ENCODE results near the gene FAT4. TPM values are rescaled to one million over a fixed set of nuclear protein-coding genes. Genes with fewer than 3 reads are reported as not detected.
A peak's percentile ranks its signal among the peaks of the same experiment; 100 is the strongest.

FAT4 gene
- total RNA-seq, 1 experiment from 2014 or later, result 6.6 TPM

DNA sequence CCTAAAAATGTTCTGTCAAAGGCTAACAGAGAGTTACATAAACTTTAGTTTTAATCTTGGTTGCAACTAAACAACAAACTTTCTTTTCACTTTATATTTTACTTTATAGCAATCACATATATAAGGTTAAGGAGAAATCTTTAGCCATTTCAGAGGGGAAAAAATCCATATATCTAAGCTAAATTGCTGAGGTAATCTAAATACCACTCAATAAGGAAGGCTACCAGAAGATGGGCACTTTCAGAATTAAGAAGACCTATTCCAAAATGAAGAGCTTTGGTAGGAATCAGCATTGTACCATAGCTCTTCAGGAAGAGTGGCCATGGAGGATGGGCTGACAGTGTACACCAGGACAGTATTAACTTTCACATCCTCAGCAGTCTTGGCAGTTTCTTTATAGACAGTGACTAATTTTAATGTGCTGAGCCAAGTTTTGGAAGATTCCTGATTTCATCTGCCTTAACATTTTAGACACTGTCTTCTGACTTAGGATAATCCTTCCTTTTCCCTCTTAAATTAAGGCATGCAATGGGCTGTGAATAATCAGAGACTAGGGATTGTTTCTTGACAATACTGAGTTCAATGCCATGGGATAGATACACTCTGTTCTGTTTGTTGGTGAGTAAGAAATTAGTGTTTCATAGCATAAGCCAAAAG lies 7.1 kb downstream of the FAT4 start:
- Mint-ChIP-seq H3K27me3 (ENCODE audit: insufficient read depth, unreplicated experiment) (no peaks in the 10 kb centered on the region), H3K36me3 (ENCODE audit: insufficient read depth, unreplicated experiment) (no peaks in the 10 kb centered on the region), H3K4me3 (ENCODE audit: unreplicated experiment) (peak overlapping the region; percentile 61), H3K9me3 (ENCODE audit: unreplicated experiment) (no peaks in the 10 kb centered on the region), H3K27ac (ENCODE audit: low read depth, unreplicated experiment) (peak overlapping the region; percentile 79), H3K4me1 (ENCODE audit: insufficient read depth, unreplicated experiment) (peaks cover 38% of the 10 kb centered on the region)
- intact Hi-C loops (cut with micrococcal nuclease), result loop anchor here (2.0 kb wide), 1 partner anchor 47 kb away; no protein-coding TSS in a partner anchor
- POLR2A ChIA-PET, result interaction anchor here (0.7 to 4.6 kb wide), 10 partner anchors 7 to 414 kb away, joined by 3 to 32 read pairs (median 7); partner anchors contain the start of gene FAT4
- BruUV-seq (replicated peaks), result no TSS peak
- TF ChIP-seq, protein P1, sequence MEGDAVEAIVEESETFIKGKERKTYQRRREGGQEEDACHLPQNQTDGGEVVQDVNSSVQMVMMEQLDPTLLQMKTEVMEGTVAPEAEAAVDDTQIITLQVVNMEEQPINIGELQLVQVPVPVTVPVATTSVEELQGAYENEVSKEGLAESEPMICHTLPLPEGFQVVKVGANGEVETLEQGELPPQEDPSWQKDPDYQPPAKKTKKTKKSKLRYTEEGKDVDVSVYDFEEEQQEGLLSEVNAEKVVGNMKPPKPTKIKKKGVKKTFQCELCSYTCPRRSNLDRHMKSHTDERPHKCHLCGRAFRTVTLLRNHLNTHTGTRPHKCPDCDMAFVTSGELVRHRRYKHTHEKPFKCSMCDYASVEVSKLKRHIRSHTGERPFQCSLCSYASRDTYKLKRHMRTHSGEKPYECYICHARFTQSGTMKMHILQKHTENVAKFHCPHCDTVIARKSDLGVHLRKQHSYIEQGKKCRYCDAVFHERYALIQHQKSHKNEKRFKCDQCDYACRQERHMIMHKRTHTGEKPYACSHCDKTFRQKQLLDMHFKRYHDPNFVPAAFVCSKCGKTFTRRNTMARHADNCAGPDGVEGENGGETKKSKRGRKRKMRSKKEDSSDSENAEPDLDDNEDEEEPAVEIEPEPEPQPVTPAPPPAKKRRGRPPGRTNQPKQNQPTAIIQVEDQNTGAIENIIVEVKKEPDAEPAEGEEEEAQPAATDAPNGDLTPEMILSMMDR (IDR thresholded peaks at IDR 0.05; ENCODE audit: unreplicated experiment), result no peak
- CTCF ChIA-PET, result interaction anchor here (0.9 to 1.6 kb wide), 6 partner anchors 8 to 419 kb away, joined by 3 to 5 read pairs (median 3); no protein-coding TSS in a partner anchor
- peak; percentile 67 for DNase-seq (ENCODE audit: unreplicated experiment)

DNA sequence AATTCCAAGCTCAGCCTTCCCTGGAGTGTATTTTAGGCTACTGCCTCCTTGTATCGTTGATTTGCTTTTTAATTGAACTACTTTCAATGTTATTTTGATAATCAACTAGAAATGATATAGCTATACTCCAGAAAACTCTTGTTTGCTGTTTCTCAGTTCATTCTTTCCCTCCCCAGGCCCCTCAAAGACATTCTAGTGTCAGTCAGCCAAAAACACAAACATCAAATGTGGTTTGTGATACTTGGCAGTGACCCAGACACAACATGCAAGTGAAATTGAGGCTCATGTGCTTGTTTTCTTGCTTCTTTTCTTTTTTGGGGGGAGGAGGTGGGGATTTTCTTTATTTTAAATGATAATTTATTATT lies 7.6 kb downstream of the FAT4 start:
- BruUV-seq (replicated peaks), result no TSS peak
- Mint-ChIP-seq H3K36me3 (ENCODE audit: insufficient read depth, unreplicated experiment) (no peaks in the 10 kb centered on the region), H3K27me3 (ENCODE audit: insufficient read depth, unreplicated experiment) (no peaks in the 10 kb centered on the region), H3K9me3 (ENCODE audit: unreplicated experiment) (no peaks in the 10 kb centered on the region), H3K4me3 (ENCODE audit: unreplicated experiment) (peak overlapping the region; percentile 61), H3K27ac (ENCODE audit: low read depth, unreplicated experiment) (peak overlapping the region; percentile 79), H3K4me1 (ENCODE audit: insufficient read depth, unreplicated experiment) (peaks cover 42% of the 10 kb centered on the region)
- TF ChIP-seq, protein P1 (IDR thresholded peaks at IDR 0.05; ENCODE audit: unreplicated experiment), result no peak
- intact Hi-C loops (cut with micrococcal nuclease), result loop anchor here (2.0 kb wide), 1 partner anchor 46 kb away; no protein-coding TSS in a partner anchor
- CTCF ChIA-PET, result interaction anchor here (0.9 to 1.6 kb wide), 5 partner anchors 9 to 419 kb away, joined by 3 to 5 read pairs (median 3); no protein-coding TSS in a partner anchor
- DNase-seq (ENCODE audit: unreplicated experiment), result peak; percentile 78
- POLR2A ChIA-PET, result interaction anchor here (0.7 to 4.6 kb wide), 10 partner anchors 8 to 413 kb away, joined by 3 to 32 read pairs (median 7); partner anchors contain the start of gene FAT4

DNA sequence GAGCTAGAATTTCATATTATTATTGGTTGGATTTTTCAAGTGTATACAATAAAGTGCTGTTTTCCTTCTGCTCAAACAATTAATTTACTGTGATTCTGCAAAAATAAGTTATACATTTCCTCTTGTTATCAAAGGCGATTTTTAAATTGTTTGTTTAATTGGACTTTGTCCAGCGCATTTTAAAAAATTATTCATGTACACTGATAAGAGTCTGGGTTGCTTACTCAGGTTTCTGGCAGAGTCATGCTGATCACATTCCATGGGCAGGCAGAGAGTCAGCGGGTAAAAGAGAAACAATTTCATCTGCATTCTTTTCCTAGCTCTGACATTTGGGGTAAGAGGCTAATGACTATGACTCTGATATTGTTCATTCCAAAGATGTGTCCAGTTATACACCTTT lies 8.9 kb downstream of the FAT4 start:
- intact Hi-C loops (cut with micrococcal nuclease), result loop anchor here (2.0 kb wide), 1 partner anchor 45 kb away; no protein-coding TSS in a partner anchor
- H3K36me3 Mint-ChIP-seq (ENCODE audit: insufficient read depth, unreplicated experiment), result no peaks in the 10 kb centered on the region
- TF ChIP-seq, protein P1 (IDR thresholded peaks at IDR 0.05; ENCODE audit: unreplicated experiment), result no peak
- H3K4me3 Mint-ChIP-seq (ENCODE audit: unreplicated experiment), result peak overlapping the region; percentile 49
- no peaks in the 10 kb centered on the region for H3K27me3 Mint-ChIP-seq (ENCODE audit: insufficient read depth, unreplicated experiment)
- ChIA-PET POLR2A (interaction anchor here (0.6 to 4.6 kb wide), 15 partner anchors 9 to 1827 kb away, joined by 3 to 32 read pairs (median 6); partner anchors contain the start of gene FAT4), CTCF (interaction anchor here (0.6 to 2.5 kb wide), 3 partner anchors 10 to 156 kb away, joined by 3 to 12 read pairs (median 3); partner anchors contain the start of gene FAT4)
- peak overlapping the region; percentile 72 for H3K27ac Mint-ChIP-seq (ENCODE audit: low read depth, unreplicated experiment)
- H3K9me3 Mint-ChIP-seq (ENCODE audit: unreplicated experiment), result no peaks in the 10 kb centered on the region
- peaks cover 41% of the 10 kb centered on the region for H3K4me1 Mint-ChIP-seq (ENCODE audit: insufficient read depth, unreplicated experiment)
- peak; percentile 55 for DNase-seq (ENCODE audit: unreplicated experiment)
- no TSS peak for BruUV-seq (replicated peaks)

DNA sequence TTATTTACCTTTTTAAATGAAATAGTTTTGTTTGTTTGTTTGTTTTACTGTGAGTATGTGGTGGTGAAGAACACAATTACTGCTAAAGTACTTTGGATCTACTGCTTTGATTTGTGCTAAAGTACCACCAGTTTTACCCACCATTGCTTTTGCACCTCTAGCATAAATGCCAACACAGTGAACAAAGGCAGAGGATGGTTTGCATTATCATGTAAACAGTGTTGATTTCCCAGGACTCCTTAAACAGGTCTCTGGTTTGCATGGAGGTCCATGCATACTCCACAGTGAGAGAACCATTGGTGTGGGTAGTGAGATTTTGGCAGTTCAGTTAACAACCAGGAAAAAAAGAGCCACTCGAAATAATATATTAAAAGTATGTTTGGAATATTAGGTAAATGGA lies 11.0 kb downstream of the FAT4 start:
- Mint-ChIP-seq H3K4me3 (ENCODE audit: unreplicated experiment) (no peak overlapping the region), H3K36me3 (ENCODE audit: insufficient read depth, unreplicated experiment) (no peaks in the 10 kb centered on the region), H3K27ac (ENCODE audit: low read depth, unreplicated experiment) (no peak overlapping the region), H3K27me3 (ENCODE audit: insufficient read depth, unreplicated experiment) (no peaks in the 10 kb centered on the region), H3K4me1 (ENCODE audit: insufficient read depth, unreplicated experiment) (peaks cover 26% of the 10 kb centered on the region), H3K9me3 (ENCODE audit: unreplicated experiment) (no peaks in the 10 kb centered on the region)
- no peak for DNase-seq (ENCODE audit: unreplicated experiment)
- POLR2A ChIA-PET, result interaction anchor here (2.0 to 3.8 kb wide), 2 partner anchors 11 to 15 kb away, joined by 4 to 18 read pairs; partner anchors contain the start of gene FAT4
- intact Hi-C loops (cut with micrococcal nuclease), result no loop called here
- CTCF ChIA-PET, result interaction anchor here (1.1 to 1.3 kb wide), 2 partner anchors 9 to 12 kb away, joined by 3 to 9 read pairs; no protein-coding TSS in a partner anchor
- TF ChIP-seq, protein P1 (IDR thresholded peaks at IDR 0.05; ENCODE audit: unreplicated experiment), result no peak
- BruUV-seq (replicated peaks), result no TSS peak

Measured in MCF 10A (cell line).